GM21529 (cell line): Measurements from ENCODE around the gene NID1.

Experiments
- ATAC-seq: cut with Tn5 transposase; IDR thresholded peaks from one replicate; pipeline ENCODE4 v1.9.1; 2021; ENCODE audit not compliant: unreplicated experiment

NID1 gene

DNA sequence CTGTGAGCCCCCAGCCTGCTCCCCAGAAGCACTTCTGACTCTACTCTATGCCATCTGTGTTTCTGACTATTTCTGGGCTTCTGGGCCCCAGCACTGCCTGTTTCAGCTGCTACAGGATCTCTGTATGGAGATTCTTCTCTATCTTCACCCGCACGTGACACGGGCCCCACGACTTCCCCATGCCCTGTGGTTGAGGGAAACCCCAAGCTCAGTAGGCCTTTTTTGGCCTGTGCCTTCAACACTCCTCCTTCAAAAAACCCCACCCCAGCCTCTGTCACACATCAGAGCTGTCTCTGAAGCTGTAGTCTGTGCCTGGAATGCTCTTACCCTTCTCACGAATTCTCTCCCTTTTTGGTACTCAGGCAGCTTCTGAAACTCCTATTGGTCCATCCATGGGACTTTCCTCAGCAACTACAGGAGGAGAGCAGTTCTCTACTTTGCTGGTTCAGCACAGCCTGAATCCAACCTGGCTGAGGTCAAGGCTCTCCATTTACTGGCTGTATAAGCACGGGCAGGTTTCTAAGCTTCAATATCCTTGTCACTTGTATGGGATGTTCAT lies 2.0 kb upstream of the NID1 start:
- ATAC-seq = peak; percentile 87

- no peak for ATAC-seq
Measured at GRCh38 chr1:236066054-236066453, 1.2 kb upstream of the NID1 start.

GRCh38 chr1:236065509-236066005 lies 667 bp upstream of the NID1 start:
- ATAC-seq = no peak

DNA sequence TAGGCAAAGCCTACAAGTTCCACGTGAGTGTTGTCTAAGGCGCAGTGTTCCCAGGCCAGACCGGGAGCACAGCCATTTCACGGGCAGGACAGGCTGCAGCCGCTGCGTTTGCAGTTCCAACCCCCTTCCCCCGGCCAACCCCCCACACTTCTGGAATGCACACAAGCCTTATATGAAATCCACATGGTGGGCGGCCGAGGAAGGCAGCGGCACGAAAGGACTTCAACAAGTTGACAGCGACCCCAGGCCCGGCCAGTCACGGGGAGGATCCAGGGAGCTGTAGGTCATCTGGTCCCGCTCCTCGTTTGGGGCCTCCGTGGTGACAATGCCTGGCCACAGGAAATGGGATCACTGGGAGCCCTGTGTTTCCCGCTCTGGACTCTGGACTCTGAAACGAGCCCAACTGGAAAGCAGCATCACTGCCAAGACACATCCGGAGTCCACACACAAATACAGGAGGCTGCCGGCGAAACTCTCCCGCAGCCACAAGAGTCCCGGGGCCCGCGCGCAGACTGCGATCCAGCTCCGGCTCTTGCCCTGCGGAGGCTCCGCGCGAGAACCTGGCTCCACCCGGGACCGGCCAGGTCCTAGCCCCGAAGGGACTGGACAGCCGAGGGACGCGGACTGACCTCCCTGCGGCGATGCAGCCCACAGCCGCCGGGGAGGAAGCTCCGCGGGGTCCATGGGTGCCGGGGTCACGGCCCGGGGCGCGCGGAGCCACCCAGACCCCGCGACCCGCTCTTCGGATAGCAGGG lies 794 bp downstream of the NID1 start:
- peak; percentile 13 for ATAC-seq

DNA sequence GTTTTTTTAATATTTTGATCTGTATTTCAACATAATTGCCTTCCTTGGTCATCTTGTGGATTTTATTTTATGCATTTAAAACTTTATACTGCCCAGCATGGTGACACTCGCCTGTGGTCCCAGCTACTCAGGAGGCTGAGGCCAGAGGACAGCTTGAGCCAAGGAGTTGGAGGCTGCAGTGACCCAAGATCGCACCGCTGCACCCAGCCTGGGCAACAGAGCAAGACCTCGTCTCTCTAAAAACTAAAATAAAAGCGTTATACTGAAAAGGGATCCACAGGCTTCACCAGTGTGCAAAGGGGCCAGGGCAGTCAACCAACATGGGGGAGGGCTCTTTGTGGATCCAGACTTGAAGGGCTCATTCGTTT lies 1.4 kb downstream of the NID1 start:
- ATAC-seq = no peak

GRCh38 chr1:236060286-236060685 lies 4.6 kb downstream of the NID1 start:
- no peak for ATAC-seq

DNA sequence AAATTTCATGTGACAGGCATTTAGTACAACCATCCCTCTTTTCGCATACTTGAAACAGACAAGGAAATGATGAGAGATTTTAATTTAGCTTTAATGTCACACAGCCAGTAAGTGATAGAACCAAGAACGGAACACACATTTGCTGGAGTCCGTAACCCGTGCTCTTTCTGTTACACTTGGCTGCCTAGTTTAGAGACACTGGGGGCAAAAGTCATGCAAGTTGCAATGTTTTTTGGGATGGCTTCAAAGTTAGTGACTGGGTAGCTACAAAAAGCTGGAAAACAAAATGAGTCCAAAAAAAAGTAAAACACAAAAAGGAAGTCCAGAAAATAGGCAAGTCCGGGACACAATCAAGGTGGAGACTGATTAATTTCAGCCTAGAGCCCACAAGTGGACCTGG lies 5.9 kb downstream of the NID1 start:
- no peak for ATAC-seq

DNA sequence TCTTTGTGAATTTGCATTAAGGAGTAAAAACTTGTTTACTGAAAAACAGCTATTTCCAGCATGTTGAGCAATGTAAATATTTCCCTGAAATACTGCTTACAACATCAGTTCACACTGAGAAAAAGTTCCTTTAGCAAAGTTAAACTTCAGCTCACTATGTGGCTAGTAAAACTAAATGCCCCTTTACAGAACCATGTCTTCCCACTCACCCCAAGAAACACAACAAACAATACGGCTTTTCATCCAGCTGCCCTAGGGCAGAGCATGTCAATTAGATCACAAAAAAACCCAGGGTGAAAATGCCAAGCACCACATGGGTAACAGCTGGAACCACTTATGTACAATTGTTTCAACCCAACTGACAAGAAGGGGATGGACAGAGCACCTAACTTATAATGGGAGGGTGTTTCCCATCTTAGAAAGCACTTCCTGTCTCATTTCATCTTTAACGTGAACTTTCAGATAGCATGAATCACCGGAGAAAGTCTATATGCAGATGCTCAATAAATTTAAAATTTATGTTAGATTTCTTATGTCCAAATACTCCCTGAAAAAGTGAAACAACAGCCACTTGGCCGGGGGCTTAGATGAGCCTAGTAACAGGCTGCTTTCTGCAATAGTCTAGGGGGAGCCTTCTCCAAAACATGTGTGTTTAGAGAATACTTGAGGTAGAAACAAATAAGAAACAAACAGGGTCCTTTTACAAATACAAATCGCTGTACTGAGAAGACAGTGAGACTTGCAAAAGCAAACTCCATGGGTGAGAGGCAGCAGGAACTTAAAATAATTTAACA lies 6.6 kb downstream of the NID1 start:
- ATAC-seq = peak; percentile 87

DNA sequence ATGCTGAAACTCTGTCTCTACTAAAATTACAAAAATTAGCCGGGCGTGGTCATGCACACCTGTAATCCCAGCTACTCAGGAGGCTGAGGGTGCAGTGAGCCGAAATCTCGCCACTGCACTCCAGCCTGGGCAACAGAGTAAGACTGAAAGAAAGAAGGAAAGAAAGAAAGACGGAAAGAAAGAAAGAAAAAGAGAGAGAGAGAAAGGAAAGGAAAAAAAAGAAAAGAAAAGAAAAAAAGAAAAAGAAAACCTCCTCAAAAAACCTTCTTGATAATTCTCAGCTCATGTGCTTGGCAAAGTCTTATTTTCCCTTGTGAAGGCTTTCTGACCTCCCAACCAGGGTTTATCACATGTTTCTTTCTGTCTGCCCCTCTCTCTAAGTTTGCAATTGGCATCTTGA lies 7.3 kb downstream of the NID1 start:
- ATAC-seq = no peak

DNA sequence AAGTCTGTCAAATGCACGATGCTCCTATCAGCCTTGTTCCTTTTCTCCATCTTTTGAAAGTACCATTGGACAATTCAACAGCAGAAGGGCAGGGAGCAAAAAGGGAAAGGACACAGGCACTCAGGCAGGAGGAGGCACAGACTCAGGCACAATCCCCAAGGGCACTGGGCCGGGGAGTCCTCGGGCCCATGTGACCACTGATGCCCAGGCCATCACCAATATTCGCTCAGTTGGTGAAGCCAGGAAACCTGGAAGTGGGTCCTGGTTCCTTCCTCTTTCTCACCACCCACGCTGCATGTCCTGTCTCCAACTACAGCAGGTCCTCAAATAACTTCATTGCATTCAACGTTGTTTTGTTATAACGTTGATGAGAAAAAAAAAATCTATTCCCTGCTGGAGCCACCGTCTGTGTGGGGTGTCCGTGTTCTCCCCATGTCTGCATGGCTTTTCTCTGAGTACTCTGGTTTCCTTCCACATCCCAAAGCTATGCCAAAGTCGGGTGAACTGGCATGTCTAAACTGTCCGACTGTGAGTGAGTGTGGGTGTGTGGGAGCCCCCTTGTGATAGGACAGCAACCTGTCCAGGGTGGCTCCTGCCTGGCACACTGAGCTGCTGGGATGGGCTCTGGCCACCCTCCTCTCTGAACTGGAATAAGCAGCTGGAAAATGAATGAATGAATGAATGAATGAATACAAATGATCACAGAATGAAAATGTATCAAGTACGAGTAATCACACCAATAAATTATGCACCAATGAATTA lies 12.5 kb downstream of the NID1 start:
- no peak for ATAC-seq

- no peak for ATAC-seq
Measured at GRCh38 chr1:236051242-236051791, 13.6 kb downstream of the NID1 start.

DNA sequence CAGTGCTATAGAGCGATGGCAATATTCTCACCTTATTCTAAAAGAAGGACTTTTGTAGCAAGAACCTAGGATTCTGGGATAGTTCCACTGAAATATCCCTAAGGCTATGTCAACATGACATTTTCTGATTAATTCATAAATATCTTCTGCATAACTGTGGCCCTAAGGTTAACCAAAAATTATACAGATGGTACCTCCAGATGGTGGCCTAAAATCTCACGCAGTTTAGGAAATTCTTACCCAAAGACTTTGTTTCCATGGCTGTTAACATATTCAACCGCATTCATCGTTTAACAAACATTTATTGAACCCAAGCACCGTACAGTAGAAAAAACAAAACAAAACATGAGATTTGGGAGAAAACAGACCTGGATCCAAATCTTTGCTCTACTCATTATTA lies 19.1 kb downstream of the NID1 start:
- no peak for ATAC-seq

DNA sequence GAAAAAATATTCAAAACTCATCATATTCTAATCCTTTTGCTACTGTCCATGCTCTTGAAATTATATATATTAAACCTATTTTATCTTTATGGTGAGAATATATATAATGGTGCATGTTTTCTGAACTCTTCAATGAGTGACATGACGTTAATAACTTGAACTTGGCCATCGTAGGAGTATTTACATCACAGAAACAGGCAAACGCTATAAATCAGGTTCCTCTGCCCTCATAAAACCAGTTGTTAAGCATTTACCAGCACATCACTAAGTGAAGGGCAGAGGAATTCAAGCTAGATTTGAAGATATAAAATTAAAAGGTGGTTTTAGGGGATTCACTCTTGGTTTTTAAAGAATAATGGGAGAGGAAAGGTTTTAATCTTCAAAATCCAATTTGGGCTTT lies 20.5 kb downstream of the NID1 start:
- no peak for ATAC-seq

GRCh38 chr1:236041631-236042618 lies 23.0 kb downstream of the NID1 start:
- no peak for ATAC-seq

DNA sequence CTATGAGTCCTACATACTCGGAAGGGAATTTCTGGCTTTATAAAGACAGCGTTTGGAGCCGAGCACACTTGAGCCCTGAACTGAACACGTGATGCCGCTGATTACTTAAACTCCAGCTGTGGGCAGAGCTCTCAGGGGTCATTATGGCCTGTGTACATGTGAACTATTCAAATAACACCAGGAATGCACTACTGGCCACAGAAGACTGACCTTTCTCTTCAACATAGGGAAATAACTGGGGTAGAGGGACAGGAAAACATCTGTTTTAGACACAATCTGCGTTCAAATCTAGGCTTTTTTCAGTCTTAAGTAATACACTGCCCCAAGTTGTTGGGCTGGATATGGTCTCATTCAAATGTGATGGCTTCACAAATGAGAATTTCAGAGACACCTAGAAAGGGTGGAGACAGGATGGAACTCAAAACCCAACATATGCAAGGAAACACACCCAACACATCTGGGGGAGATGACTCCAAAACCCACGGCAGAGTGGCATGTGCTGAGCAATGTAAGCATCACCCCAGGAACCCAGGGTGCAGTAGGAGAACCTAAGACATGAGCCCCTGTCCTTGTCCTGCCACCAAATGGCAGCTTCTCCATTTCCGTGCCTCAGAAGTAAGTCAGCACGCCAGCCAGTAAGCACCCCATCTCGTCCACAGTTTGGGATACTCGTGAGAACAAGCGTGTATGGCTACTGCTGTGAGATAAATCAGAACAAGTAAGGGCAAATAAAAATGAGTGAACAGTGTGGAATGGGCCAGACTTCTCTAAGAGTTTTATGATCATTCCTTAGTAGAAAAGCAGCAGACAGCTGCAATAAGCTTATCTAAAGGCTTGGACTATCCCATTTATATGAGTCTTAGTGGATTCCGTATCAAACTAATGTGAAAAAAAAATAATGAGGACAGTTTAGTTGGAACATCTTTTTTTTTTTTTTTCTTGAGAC lies 24.9 kb downstream of the NID1 start:
- ATAC-seq = no peak

GRCh38 chr1:236038034-236038433 lies 26.9 kb downstream of the NID1 start:
- ATAC-seq = no peak

DNA sequence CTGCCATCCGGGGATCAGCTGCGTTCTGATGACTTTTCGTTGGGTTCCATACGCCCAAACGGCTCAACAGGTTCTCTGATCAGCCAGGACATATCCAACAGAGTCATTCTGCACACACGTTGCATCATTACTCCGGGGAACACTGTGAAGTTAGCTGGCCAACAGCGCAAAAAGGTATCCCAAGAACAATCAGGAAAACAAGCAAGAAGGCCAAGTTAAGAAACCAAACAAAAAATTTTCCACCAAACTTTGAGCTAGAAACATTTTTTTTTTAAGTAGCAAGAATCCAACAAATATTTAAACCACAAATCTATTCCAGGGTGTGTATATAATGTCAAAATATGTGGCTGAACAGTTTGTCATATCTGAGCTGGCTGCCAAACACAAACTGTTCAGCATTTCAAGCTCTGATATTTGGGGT lies 29.2 kb downstream of the NID1 start:
- no peak for ATAC-seq

DNA sequence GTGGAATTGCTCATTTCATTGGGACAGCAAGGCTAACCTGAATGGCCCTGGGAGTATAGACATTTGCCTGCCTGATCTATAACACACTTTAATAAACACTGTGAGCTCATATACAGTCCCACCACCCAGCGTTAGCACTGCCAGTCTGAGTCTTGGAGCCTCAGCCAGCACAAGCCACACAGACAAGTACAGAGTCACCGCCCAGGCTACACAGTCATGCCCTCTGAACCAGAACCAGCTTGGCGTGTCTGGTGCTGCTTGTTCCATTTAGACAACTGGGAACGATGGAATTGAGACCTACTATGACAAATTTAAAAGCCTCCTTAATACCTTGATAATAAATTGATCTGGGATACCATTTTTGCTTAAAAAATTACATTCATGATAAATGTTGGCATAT lies 31.6 kb downstream of the NID1 start:
- ATAC-seq = no peak

DNA sequence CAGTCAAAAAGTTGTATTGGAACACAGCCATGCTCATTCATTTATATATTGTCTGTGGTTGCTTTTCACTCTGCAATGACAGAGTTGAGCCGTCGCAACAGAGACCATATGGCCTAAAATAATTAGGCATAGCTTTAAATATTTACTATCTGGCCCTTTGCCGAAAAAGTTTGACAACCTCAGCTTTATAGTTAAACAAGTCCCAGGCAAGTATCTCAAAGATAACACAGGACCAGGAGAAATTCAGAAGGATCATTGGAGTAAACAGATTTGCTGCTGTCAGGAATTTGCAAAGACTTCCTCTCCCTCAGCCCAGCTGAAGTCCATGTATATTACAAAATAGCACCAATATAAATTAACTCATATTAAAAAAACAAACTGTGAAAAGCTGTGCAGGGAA lies 34.4 kb downstream of the NID1 start:
- ATAC-seq = no peak
